Stimulated activated CD8-positive, alpha-beta memory T cell treated with anti-CD3 and anti-CD28 coated beads, Interleukin-12 subunit alpha, Interleukin-12 subunit beta, amount 100 ng/mL, for 4 hours (primary cell): ENCODE data around the gene MTHFSD.

ENCODE experiments used
- DNase-seq: peaks from one replicate; pipeline ENCODE4 v3.0.0-alpha.2; 2020; ENCODE audit warnings: low read depth

MTHFSD gene

DNA sequence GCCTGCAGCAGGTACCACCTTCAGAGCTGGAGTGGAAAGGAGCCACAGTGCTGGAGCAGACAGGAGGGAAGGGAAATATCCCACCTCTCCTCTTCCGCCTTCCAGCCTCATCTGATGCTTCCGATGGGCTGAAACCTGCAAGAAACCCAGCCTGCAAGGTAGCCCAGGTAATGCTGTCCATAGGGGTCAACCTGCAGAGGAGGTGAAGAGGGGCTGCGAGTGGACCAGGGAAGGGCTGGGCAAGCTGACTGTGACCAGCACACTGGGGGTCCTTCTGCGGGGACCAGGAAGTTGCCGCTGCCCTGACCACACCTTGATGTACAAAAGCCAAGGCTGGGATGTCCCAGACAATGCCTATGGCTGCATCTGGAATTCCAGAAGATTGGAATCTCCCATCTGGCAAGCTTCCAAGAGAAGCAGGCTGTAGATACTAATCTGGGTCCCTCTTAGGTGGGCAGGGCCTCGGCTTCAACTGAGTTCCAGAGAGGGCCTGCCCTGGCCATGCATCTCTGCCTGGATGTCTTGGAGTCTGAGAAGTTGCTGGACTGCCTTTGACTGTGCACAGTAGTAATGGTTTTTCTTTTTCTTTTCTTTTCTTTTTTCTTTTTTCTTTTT lies 29.1 kb upstream of the MTHFSD start:
- no peak for DNase-seq

DNA sequence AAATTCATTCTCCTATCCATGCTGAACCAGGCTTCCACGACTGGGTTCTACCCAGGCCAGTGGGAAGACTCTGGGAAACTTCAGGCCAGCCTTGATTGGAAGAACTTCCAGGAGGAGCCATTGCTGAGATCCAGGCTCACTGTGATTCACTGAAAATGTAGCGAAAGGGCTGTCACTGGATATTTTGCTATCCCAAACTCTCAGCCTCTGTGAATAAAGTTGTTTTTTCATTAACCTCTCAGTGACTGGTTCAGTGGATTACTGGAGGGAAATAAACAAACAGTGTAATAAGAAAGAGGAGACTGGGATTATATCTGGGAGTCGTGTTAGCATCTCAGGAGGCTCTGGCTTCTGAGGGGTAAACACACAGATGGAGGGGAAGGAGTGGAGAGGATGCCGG lies 26.4 kb upstream of the MTHFSD start:
- DNase-seq = no peak

DNA sequence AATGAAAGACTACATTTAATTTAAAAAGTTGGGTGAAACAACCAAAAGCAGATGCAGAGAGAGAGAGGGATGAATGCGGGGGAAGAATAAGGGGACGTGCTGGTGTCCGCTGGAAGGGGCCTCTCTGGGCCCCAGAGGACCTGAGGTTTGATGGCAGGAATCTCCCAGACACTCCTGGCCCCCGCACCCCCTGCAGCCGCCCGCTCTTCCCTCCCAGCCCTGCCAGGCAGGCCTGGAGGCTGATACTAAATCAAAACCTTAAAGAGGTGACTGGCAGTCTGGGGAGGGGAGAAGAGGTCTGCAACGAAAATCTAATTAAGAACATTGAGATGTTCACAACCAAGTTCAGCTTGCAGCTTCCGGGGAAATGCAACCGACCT lies 25.7 kb upstream of the MTHFSD start:
- DNase-seq = no peak

DNA sequence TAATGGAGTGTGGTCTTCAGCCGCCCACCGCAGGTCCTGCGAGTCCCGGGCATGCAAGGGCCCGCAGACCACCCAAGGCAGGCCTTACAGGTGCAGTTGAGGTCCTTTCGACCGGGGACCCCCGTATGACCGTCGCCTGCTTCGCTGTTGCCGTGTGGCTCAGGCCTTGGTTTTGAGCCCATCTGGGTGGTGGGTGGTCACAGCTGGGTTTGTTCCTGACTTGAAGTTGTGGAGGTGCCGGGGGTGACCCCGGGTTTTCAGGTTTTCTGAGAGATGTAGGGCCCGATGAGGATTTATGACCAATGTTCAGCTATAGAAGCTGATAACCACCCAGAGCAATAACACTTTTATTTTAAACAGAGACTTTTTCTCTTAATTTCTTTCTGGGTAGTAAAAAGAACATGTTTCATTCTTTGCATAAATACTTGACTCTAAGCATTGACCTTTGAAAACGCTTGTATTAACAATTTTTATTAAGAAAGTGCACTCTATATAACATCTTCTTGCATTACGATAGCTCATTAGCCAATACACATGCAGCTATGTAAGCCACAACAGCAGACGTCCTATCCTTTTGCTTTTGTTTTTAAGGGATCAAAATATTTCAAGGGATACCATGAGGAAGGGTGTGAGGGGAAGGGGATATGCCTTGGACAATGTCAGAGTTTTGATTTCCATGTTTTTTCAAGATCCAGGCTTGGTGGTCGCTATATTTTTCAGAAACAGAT lies 25.2 kb upstream of the MTHFSD start:
- DNase-seq = no peak

DNA sequence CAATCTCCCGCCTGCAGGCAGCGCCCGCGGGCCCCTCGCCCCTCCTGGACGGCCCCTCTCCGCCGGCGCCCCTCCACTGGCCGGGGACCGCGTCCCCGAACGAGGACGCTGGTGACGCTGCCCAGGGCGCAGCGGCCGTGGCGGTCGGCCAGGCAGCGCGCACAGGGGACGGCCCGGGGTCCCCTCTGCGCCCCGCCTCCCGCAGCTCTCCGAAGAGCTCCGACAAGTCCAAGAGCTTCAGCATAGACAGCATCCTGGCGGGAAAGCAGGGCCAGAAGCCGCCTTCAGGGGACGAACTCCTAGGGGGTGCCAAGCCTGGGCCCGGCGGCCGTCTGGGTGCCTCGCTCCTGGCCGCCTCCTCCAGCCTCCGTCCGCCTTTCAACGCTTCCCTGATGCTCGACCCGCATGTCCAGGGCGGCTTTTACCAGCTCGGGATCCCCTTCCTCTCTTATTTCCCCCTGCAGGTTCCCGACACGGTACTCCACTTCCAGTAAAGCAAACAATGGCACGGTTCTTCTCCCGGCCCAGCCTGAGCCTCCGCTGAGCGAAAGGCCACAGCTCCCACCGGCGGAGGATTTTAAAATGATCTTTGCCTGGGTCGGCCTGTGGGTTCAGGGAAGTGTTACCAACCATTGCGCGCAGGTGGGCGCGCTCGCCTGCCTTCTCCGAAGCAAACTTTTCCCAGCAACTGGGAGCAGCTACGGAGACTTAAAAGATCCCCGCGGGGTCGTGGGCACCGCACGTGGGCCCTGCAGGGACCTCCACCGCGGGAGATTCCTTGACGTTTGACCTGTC lies 24.4 kb upstream of the MTHFSD start:
- no peak for DNase-seq

DNA sequence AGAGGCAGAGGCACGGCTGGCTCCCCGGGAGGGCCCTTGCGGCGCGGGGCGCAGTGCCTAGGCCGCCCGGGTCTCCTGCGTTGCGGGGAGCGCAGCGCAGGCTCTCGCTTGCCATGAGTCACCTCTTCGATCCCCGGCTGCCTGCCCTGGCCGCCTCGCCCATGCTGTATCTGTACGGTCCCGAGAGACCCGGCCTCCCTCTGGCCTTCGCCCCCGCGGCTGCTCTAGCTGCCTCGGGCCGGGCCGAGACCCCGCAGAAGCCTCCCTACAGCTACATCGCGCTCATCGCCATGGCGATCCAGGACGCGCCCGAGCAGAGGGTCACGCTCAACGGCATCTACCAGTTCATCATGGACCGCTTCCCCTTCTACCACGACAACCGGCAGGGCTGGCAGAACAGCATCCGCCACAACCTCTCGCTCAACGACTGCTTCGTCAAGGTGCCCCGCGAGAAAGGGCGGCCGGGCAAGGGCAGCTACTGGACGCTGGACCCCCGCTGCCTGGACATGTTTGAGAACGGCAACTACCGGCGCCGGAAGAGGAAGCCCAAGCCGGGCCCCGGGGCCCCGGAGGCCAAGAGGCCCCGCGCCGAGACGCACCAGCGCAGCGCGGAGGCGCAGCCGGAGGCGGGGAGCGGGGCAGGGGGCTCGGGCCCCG lies 23.7 kb upstream of the MTHFSD start:
- DNase-seq = no peak

DNA sequence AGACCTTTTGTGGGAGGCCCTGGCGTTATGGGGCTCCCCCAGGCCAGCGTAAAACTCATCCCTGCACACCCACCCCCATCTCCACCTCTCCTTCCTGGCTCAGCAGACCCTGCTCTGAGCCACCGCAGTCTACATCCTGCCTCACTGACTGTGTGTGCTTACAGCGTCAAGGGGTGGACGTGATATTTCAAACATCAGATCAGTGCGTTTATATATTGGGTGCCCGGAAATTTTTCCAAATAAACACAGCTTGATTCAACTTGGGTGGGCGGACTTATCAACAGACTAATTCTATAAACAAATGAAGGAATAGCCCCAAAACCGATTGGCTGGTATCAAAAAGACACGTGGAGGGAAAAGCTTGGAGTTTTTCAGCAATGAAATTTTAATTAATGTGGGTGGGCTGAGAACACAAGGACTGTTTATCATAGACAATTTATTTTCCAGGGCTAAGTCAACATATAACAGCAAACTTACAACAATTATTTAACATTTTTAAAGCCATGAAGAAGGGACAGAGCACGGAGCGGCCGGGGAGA lies 23.1 kb upstream of the MTHFSD start, which contains the start of gene FOXL1:
TSS of gene FOXL1 (plus strand) at position 489 of the 539 bp plus-strand sequence. CDS start 175 bp downstream, outside the sequence.
- DNase-seq = no peak

DNA sequence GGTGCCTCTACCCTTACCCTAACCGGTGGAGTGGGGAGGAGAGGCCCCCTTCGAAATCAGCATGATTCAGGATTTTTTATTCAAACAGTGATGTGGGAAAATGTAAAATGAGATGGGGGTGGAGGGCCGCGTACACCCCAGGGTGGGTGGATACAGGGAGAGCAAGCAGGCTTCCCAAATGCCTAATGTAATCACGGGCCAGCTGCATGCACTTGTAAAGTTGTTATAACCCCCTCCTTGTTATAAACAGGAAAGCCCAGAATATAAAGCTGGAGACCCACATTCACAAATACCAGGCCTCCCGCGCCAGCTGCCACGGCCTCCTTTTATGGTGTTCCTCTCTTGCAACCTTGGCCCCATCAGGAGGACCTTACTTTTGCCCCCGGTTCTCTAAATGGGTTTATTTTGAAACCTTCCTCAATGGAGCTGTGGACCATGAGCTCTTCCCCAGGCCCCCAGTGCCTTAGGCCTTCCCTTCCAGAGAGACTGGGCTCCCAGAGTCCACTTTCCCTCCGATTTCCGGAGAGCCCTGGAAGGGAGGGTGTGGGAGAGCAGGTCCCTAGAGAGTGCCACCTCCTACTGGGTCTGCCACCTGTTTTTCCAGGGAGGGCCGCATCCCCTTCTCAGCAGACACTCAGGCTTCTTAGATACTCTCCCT lies 22.4 kb upstream of the MTHFSD start:
- no peak for DNase-seq

DNA sequence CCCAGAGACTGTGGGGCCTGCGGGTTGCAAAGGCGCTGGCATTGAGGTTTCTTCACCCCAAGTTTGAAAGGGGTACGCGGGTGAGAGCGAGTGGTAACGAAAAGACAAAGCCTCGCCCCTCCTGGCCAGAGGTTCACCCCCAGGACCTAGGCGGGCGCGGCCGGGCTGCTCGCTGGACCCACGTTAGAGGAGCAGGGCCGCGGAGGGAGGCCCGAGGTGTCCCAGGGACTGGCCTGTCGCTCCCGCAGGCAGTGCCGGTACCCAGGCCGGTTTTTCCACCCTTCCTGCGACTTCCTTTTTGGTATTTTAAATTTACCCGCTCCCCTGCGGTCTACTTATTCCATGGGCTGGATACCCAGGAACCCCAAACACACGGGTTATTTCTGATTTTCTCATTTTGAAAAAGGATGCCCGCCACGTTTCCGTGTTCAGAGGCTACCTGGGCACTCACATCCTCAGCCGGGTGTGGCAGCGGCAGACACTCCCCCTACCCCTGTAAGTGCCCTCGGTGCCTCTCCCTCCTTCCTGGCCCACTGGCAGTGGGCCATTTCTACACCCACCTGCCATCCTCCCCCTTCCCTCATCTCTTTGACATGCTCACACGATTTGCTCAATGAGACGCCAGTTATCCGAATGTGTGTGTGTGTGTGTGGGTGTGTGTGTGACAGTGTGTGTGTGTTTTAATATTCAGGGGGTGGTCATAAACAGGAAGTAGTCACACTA lies 21.7 kb upstream of the MTHFSD start:
- DNase-seq = no peak

DNA sequence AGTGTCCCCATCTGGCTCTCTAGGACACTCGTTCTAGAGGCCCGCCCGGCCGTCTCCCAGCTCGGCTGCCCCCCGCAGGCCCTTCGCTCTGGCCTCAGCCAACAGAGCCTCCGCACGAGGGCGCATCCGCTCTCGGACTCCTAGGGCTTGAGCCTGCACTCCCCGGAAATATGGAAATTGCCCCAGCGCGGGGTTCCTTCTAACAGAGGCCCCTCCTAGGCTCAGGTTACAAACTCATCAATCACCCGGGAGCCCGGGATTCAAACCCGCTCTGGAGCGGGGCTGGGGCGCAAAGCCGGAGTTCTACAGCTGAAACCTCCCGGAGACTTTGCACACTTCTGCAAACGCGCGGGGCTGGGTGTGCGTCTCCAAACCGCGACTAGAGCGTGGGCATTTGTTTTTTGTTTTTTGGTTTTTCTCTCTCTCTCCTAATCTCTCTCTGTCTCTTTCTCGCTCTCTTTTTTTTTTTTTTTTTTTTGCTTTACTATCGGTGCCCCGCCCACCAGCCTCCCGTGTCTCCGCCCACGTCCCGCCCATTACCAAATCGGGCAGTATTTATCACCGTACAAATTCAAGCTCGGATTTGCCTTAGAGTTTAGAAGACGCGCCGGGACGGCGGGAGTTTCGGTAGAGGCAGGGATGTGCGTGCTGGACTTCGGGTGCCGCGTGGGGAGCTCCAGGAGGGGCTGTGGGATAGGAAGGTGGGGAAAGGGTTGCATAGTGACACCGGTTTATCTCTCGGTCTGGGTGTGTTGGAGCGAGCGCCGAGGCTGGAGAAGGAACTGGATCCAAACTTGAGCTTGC lies 20.9 kb upstream of the MTHFSD start:
- no peak for DNase-seq

DNA sequence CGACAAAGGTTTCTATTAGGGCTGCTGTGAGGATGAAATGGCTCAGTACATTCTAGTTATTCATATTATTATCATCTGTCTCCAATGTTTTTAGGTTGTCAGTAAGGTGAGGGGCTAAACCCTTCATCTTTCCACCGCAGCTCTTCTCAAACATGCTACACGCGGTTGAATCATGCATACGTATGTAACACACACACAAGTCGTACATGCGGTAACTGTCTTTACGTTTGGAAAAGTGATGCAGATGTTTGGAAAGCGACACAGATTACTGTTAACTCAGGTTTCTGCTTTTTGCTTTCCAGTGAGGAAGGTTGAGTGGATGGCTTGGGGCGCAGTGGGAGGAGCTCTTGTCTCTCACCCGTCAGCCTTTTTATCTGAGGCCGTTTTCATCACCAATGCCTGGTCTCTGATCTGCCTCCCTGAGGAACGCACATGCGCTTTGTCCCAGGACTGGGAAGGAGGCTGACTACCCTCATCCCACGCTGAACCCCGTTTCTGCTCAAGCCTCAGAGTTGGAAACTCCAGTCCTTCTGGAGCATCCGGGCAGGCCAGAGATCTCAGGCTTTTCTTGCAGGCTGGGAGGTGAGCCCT lies 20.2 kb upstream of the MTHFSD start:
- DNase-seq = no peak

DNA sequence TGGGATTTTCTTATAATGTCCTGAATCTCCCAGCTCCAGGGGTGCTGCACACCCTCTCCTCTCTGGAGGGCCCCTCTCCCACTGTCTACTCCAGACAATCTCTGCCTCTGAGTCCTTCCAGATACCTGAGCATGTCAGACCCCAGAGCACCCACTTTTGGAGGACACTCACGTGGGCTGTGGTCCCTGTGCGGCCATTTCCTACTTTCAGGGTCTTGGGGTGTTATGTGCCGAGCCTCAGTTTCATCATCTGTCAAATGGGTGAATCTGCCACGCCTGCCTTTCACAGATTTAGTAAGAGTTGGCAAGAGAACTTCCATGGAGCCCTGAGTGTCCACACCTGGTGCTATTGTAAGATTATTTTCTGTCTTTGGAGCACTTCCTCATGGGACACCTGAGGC lies 19.6 kb upstream of the MTHFSD start:
- no peak for DNase-seq

DNA sequence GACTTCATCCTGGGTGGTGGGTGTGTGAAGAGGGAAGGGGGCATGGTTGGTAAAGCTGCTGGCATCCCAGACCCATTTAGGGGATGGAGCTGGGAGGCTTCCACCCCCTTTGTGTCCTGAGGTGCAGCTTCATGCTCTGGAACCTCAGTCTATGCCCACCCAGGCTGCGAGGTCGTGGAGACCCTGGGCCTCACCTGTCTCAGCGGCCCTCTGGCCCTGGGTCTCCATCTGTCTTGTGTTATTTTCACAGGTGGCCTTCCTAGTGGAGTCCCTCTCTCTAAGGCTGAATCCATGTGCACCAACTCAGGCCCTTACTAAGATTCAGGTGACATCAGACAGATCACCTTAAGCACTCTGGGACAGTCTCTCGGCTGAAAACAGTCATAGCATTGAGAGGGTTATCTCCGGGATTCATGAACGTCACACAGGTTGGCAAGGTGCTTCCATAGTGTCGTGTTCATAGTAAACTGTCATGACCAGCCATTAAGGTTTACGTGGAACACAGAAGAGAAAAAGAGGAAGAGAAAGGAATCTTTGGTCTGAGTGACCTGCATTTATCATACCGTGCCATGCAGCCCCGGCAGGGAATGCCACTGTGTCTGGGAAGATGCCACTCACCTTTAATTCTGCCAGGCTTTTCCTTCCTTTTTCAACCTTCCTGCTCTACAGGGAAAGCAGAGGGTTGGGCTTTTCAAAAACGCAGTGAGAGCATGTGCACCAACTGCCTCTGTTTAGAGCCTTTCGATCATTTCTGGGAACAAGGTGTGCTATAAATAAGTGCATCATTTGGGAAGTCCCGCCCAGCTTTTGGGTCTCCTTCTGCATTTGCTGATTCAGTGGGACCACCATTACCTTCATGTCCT lies 18.8 kb upstream of the MTHFSD start:
- DNase-seq = no peak

DNA sequence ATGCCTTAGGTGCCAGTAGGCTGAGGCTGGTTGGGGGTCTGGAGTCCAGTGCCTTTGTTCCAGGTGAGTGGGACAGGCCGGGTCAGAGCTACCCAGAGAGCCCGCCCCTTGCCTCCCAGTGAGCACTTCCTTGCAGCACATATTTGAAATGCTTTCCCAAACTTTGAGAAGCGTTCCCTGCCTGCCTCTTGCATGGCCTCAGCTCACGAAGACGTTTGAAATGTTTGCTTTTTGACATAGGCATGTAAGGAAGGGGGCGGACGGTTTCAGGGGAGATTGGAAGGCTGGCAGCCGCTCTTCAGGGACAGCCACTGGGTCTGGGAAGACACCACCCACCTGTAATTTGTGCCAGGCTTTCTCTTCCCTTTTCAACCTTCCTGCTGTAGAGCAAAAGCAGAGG lies 18.2 kb upstream of the MTHFSD start:
- no peak for DNase-seq

DNA sequence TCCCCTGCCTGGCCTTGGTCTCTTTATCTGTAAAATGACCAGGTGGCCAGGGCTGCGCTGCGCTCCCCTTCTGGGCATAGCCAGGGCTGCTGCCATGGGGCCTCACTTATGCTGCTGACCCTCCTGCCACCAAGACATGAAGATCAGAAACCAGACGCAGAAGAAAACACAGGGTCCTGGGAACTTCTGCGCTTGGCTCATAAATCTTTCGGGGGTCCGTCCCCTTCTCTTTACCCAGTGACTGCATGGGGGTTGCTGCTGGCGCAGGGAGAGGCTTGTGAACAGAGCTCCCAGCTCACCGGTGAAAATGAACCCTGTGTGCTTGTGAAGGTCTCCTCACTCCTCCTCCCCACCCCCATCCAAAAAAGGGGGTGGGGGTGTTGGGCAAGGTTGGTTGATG lies 17.6 kb upstream of the MTHFSD start:
- no peak for DNase-seq

DNA sequence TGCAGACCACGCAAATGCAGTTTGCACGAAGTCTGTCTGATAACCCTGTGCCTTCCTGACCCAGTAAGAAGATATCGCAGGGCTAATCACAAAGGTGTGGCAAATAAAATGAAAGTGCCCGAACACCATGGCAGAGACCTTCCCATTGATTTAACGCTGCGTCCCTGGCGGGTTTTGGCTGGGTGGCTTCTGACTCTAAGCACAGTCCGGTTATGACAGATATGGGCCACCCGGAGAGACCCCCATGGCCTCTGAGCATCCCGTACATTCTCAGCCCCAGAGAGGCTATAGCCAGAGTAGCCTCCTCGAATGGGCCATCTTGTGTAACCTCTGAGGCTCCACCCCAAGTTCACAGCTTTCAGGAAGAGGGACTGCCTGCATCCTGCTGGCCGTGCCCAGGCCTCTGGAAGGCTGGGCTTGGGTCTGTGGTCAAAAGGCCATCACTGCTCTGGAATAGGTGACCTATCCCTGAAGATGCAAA lies 17.0 kb upstream of the MTHFSD start:
- DNase-seq = no peak

DNA sequence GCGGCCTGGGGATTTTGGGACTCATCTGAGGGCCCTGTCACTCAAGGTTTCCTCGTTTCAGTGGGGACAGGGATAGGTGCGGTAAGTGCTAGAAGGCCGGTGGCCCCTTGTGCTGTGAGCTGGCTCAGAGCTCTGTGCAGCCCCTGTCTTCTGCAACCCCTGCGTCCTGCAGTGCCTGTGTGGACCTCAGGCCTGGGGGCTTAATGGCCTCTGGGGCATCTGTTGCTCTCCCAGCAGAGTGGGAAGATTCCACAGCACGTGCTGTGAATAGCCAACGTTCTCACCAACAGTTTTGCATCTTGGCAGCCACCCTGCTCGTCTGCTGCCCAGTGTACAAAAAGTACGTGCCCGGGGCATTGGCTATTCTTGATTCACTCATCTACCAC lies 16.5 kb upstream of the MTHFSD start:
- no peak for DNase-seq
